ENCODE results near the gene BATF.

BATF gene

DNA sequence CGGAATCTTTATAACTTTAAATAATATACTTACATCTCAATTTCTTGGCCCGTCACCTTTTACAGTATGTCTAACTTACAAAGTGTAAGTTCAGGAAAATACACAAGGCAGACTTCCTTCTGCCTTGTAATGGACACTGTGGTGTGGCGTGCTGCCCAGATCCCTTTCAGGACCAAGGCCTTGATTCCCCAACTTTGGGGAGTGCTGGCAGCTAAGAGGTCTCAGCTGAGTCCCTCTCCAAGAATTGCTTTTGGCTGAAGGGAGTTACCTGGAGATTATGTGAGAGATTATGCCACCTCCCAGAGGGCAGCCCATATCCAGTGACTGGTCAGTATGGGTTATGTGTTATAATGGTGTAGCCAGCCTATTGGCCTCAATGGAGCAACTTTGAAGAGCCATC, 21.2 kb upstream of the BATF start:
- DNase-seq: no peak

DNA sequence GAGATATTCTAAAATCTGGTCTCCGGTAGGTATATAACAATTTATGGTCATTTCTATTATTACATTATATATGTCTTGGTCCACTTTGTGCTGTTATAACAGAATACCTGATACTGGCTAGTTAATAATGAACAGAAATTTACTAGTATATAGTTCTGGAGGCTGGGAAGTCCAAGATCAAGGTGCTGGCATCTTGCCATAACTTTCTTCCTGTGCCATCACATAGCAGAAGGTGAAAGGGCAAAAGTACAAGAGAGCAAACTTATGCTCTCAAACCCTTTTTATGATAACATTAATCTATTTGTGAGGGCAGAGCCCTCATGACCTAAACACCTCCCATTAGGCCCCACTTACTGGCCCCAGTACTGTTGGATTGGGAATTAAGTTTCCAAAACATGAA, 17.9 kb upstream of the BATF start:
- DNase-seq: no peak

DNA sequence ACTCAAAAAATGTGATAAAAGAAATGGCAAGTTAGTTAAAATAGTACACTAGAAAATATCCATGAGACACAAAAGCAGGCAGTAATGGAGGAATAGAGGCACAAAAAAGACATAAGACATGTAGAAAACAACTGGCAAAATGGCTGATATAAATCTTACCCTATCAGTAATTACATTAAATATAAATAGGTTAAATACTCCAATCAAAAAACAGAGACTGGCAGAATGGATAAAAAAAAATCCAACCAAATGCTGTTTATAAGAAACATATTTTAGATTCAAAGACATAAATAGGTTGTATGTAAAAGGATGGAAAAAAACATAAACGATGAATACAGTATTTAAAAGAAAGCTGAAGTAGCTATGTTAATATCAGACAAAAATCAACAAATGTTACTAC, 15.3 kb upstream of the BATF start:
- DNase-seq: no peak

DNA sequence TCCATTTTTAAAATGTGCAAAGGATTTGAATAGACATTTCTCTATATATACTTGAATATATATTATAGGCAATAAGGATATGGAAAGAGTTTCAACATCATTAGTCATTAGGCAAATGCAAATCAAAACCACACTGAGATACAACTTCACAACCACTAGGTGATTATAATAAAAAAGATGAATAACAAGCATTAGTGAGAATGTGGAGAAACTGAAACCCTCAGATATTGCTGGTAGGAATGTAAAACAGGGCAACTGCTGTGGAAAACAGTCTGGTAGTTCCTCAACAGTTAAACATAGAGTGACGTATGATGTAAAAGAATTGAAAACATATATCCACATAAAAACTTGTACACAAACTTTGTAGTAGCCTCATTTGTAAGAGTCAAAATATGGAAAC, 11.7 kb upstream of the BATF start:
- no peak for DNase-seq

DNA sequence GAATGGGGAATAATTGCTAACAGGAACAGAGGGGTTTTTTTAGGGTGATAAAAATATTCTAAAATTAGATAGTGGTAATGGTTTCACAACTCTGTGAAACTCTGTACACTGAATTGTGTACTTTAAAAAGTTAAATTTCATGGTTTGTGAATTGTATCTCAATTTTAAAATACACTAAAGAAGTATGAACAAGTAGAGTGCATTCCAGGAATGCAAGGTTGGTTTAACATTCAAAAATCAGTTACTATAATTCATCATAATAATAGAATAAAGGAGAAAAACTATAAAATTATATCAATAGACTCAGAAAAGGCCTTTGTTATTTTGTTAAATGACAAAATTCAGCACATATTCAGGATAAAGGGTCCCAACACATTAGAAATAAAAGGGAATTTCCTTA, 11.1 kb upstream of the BATF start:
- no peak for DNase-seq

DNA sequence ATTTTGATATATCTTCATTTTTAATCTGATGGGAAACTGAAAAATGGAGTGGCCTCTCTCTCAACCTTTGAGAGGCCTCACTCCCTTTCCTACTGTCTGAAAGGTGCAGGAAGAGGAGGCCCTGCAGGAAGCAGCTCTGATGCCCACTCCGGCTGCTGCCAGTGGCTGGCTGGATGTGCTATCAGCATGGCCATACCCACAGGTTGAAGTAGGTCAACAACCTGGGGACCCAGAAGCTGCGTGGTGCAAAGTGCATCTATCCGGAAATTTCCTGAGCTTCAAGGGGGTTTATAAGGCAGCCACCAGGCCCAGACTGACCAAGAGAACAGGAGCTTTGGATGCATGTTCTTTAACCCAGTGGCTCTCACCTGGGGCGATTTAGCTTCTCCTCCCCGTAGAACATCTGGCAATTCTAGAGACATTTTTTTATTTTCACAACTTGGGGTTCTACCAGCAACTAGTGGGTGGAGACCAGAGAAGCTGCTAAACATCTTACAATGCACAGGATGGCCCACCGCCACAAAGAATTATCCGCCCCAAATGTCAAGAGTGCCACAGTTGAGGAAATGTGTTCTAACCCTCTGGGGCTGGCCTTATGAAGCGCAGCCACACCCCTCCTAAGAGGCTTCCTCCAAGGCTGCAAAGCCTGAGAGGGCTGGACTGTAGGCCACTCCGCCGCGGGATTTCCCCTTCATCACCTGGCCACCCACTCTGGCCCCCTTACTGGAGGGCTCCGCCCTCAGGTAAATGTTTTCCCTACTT, 8.2 kb upstream of the BATF start:
- no peak for DNase-seq

DNA sequence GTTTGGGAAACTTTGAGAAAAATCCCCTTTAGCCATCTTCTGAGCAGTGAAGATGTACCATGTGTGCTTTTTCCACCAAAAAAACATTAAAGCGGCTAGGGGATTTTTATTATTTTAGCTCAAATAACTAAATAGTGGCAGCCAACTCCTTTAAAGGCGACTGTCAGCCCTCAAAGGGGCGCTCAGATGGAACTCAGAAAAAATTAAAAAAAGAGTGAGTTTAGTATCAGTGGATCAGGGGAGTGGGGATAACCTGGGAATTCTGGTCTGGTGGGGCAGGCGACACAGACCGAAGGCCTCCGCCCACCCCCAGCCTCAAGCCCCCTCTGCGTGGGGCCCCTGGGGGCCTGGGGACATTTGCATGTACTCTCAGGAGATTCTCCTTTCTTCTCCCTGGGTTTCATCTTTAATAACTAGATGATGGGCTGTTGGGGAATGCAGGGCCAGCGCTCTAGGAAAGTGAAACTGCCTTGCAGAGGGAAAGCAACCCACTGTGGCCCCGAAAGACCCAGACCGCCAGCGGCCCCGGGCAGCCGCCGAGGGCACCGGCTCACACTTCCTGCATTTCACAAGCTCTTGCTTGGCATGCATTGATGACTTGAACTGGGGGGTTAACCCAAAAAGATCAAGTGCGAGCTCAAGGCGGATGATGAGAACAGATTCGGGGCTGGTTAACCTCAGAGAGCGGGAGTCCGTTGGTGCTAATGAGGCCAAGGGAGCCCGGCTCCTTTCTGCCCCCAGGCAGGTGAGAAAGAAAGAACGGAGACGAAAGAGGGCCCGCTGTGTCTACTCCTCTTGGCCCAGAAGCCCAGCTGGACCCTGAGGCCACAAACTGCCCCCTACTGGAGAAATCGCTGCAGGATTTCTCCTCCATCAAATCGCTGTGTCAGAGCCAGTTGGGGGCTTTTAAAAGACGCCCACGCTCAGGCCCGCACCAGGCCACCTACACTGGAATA, 7.3 kb upstream of the BATF start:
- DNase-seq: peak; percentile 74

DNA sequence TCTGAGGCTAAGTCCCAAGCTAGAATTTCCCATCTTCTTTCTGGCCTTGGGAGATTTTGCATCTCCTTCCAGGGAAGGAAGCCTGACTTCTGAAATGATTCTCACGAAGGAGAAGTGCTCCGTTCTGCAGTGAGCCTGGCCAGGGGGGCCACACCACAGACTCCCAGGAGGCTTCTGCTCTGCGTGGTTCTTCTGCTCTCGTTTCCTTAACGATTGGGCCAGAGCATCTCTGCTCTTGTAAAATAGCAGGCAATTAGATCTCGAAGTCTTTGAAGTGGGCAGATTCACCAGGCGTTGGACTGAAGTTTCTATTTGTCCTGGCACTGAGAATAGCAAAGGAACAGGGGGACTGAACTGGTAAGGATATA, 6.7 kb upstream of the BATF start:
- DNase-seq: no peak

DNA sequence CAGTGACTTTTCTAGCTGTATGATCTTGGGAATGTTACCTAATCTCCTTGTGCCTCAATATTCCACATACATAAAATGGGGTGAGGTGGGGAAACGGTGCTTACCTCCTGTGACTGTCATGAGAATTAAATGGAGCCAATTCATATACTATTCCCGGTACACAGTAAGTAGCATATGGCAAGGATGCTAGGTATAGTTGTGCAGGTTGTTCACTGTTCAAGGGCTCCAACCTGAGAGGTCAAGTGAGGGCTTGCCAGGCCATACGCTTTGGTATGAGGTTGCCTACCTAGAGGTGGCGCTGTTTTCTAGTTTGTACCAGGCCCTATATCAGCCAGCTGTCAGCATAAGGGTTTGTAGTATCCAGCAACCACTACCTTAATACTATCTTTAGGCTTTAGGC, 3.6 kb upstream of the BATF start:
- no peak for DNase-seq

DNA sequence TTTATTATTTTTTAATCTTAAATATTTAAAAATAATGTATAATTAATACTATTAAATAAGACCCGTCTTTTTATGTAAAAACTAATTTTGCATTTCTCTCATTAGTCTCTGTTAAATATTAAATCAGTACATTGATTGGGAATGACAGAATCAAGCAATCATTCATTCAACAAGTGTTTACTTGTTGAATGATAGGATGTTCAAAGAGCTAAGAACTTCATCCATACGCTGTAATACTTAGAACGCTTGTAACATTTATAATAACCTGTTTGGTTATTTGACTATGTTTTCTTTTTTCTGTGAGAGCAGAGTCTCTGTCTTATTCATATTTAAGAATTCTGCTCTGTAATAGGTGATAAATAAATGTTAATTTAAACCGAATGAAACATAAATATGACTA, 2.9 kb upstream of the BATF start:
- DNase-seq: no peak

DNA sequence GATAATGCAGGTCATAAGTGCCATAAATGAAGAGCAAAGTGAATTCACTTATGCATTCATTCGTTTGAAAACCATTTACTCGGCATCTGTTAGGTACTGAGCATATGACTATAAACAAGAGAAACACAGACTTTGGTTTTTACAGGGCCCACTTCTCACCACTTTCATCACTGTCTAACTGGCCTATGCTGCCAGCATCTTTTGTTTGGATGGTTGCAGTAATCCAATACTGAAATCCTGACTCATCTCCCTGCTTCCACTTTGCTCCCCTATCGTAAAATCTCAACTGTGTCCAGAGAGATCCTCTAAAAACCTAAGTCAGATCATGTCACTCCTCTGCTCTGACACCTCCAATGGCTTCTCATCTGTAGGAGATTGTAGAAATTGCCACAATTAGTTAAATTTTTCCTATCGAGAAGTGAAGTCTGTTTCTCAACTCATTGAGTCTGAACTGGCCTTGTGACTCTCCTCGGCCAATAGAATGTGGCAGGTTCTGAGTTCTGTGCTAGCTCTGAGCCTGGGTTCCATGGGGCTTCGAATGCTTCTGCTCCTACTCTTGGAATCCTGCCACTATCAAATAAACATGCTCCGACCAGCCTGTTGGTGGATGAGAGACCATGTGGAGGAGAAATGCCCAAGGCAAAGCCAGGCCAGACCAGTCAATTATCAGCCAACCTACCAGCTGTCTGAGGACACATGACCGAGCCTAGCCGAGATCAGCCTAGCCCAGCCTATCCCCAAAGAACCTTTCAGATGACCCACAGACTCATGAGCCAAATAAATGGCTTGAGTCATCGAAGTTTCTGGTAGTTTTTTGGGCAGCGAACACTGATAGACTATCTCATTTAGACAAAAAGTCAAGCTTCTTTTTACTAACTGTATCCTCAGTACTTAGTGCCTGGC, 2.2 kb upstream of the BATF start:
- no peak for DNase-seq

DNA sequence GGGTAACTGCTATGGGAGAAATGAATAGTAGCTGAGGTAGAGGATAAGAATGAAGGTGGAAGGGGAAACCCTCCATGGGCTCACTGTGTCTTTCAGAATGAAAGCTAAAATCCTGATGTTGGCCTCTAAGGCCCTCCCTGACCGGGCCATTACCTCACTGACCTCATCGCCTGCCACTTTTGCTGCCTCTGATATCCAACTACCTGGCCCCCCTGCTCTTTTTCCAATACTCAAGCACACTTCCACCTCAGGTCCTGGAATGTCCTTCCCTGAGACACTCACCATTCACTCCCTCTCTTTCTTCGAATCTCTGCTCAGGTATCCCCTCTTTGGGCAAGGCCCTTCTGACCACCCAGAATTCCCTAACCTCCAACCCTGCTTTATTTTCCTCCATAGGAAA, 1.4 kb upstream of the BATF start:
- DNase-seq: no peak

DNA sequence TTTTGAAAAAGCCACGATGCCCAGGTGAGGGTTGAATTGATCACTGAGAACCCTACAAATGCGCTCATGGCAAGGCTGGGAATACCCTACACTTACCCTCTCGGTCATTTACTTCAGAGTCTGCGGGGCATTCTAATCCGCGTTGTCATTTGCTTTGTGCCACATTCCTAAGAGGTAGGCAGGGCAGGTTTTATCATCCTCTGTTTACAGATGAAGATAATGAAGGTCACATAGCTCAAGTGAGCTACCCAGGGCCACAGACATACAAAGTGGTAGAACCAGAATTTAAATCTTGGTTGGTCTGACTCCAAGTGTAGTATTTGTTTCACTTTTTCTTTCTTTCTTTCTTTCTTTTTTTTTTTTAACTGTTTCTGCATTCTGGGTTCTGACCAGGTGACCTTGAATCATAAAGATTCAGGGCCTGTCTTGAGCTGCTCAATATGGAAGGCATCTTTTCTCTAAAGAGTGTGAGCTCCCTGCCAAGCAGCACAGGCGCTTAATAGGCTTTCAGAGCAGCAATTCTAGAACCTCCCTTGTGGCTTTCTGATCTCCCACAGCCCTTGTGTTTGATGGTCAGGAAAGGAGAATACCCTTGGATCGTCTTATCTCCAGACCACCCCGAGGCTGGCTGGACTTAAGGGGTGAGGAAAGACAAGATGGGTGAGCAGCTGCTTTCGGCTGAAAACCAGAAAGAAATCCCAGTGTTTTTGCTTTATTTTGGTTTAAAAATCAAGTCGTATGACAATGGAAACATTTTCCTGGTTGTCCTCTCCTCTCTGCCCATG, 662 bp upstream of the BATF start:
- DNase-seq: no peak

DNA sequence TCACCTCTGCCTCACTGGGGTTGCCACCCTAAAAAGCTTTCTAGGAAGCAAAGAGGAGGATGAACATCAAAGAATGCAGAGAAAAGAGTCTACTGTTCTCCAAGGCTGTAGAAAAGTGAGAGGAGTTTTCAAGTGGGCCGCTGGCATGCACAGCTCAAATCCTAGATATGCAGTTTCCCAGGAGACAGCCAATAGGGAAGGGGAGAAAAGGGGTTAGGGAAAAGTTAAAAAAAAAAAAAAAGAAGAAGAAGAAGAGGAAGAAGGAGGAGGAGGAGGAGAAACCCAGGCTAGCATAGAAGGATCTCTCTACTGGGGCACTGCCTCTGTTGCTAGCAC, 682 bp downstream of the BATF start:
- no peak for DNase-seq

DNA sequence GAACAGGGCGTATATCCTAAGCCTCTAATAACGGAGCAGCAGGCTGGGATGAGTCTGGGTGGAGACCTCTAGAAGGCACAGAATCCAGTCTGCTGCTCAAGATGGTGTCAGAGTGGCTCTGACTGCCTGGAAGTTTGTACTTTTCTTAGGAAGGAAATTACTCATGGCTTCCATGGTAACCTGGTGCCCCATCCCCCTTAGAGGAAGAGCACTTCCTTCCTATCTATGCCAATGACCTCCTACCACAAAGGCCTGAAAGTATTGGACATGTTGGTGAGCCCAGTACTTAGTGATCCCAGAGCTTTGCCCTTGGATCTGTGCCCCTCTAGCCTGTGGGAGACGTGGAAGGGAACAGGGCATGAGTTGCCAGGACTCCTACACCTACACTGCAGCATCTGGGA, 1.5 kb downstream of the BATF start:
- DNase-seq: no peak

DNA sequence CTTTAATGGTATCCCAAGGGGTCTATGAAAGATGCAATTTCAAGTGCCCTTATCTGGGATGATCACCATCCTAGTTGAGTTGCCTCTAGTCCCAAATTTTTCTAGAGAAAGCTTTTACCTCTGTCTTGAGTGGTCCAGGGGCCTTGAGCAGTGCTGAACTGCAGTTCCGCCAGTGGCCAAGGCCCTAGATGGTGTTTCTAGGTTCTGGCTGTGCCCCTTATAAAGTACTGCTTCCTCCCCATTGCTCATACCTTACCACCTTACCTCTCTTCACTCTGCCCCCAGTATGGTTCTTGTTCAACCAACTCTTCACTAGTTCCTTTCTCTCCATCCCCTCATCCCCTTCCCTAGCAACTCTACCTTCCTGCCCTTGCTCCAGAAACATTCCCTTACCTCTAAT, 3.7 kb downstream of the BATF start:
- DNase-seq: no peak

DNA sequence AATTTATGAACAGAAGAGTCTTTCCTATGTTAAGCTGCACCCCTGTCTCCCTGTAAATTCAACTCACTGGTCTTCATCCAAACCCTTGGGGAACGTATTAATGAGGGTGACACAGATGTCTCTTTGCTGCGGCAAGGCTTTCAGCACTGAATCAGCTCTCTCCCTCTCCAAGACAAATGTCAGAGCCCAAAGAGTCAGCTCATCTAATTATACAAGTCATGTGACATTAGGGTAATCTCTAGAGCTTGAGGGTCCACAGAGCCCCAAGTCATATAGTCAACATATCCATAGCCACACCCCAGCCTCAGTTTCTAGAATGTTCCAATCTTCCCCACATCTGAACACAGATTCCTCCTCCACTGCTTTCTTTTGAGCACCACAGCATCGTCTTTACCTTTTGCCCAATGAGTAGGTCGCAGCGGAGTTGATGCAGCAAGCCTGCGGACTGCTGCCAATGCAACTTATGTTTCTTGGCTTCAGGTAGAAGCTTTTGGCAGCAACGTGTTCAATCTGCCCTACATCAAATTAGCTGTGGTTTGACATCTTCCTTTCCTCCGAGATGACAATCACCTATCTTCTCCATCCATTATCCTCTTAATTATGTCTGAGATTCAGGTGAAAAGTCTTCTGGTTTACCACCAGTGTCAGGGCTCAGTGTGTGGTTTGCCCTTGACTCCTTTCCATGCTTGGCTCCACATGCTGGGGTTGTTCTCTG, 5.3 kb downstream of the BATF start:
- no peak for DNase-seq

DNA sequence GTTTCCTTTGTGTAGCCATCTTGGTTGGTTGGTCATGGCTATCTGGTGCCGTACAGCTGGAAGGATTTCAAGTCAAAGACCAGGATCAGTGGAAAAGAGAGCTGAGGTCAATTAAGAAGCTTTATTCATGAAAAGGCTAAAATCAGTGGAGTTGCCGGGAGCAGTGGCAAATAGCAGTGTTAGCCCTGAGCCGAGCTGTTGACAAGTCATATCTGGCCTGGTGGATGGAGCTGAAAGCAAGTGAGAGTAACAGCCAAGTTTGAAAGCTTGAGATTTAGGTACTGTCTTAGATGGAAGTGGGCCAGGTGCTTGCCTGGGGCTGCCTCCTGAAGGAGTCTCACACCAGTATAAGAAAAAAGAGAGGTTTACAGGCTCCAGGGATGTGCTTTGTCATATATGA, 9.0 kb downstream of the BATF start:
- DNase-seq: no peak

DNA sequence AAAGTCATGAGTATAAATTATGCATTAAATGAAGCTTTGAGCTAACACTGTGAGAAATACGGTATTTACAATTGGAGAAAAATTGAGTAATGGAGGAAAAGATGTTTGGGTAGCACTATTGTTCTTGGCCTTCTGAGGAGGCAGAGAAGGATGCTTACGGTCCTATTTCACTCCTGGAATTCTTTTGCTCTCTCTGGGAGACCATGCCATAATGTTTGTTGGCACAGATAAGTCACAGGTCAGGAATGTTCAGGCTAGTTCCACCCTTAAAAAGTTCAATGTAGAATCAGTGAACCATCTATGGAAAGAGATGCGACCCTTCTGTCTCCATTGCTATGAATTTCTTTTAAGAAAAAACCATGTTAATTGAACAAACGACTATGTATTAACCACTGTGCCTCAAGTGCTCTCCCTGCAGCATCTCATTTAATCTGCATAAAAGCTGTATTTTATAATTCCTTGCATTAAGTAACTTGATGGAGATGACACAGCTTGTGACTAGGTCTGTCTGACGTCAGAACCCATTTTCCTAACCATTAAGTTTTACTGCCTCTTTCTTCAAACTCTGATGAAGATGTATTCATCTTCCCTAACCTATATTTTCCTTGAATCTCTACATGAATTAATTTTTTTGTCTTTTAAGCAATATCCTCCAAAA, 9.5 kb downstream of the BATF start:
- DNase-seq: no peak

DNA sequence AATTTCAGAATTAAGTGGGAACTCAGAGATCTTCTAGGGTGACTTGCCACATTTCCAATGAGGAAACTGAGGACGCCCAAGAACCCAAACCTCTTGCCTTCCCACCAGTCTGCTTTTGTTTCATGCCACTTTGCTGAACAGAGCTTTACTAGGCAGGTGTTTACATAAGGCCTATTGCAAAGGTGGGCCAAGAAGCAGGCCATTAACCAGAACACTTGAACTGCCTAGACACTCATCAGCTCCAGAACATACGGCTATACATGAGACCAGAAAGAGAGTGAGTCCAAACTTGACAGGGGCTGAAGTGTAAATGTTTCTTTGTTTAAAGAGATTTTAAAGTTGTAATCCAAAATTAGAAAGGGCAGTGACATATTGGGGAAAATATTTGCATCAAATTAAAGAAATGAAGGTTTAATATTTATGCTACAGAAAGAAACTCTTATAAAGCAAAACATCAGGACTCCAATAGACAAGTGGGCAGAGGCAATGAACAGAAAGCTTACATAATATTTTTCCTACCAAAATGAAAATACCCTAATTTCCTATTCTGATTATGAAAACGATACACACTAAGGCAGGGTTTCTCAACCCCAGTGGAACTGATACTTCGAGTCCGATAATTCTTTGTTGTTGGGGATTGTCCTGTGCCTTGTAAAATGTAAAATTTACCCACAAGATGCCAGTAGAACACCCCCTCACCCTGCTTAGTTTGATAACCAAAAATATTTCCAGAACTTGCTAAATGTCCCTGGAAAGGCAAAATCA, 11.7 kb downstream of the BATF start:
- no peak for DNase-seq
